HCT116 (cell line): ENCODE results near the gene BTBD3. TPM values are rescaled to one million over a fixed set of nuclear protein-coding genes. Genes with fewer than 3 reads are reported as not detected.

Experiments used
- ATAC-seq: fragments of 200-7000 bp; cut with Tn5 transposase; 2 replicates; pipeline ENCODE4 v1.9.1; 2020; ENCODE audit warnings: mild to moderate bottlenecking, moderate library complexity
- BruUV-seq: library from RNA; stranded (reverse); fragments of 400-500 nt; replicated peaks from 2 replicates; lab custom pipeline; 2021; lab: Mats Ljungman, UMichigan
- CTCF ChIA-PET: fragments of 300-600 bp; sonication (Branson Sonifier 250); formaldehyde crosslinking; loops from one replicate; lab custom pipeline; 2021; ENCODE audit warnings: antibody characterized with exemption; lab: Charles Lee
- POLR2A ChIA-PET: fragments of 300-600, 350-600 bp; sonication (Branson Sonifier 250); formaldehyde crosslinking; loops from one replicate; lab custom pipeline; 2021; ENCODE audit warnings: antibody characterized with exemption; lab: Charles Lee
- RAD21 ChIA-PET, 2 experiments: fragments of 300-600 bp; sonication (Branson Sonifier 250); formaldehyde crosslinking; loops; one replicate each; lab custom pipeline; 2023; ENCODE audit warnings: low total read pairs in 2 of 2; ENCODE audit not compliant: uncharacterized antibody in 2 of 2, unreplicated experiment in 2 of 2, low non-redundant PET in 1 of 2; lab: Charles Lee
- DNase-seq: peaks from one replicate; pipeline ENCODE4 v3.0.0-alpha.2; 2010; ENCODE audit warnings: low read depth, low spot score
- H2AFZ ChIP-seq: fragments of 200-600 bp; shearing (Covaris generic), sonication (generic); 2 replicates; pipeline ENCODE4 v1.6.1; 2017; ENCODE audit warnings: low read depth, mixed run types, mixed read lengths, antibody characterized with exemption, low read length; ENCODE audit not compliant: poor library complexity, severe bottlenecking
- H3K27ac ChIP-seq: 2 replicates; pipeline ENCODE4 v1.5.1; 2012; ENCODE audit warnings: low read depth, low read length
- H3K27me3 ChIP-seq: fragments of 200-600 bp; sonication (generic); 2 replicates; pipeline ENCODE4 v1.6.1; 2016; ENCODE audit warnings: mixed run types, low read length, mixed read lengths; ENCODE audit not compliant: insufficient read depth
- H3K36me3 ChIP-seq, 2 experiments: fragments of 200-500 bp in 1 of 2; fragments of 200-600 bp in 1 of 2; sonication (Bioruptor generic) in 1 of 2; sonication (generic) in 1 of 2; 2 replicates each; pipeline versions ENCODE4 v1.5.1 to v1.6.1; 2014 to 2016; ENCODE audit warnings: low read length in 2 of 2, inconsistent platforms in 1 of 2, mixed read lengths in 1 of 2, mixed run types in 1 of 2; ENCODE audit not compliant: insufficient read depth in 2 of 2, control insufficient read depth in 1 of 2
- H3K4me1 ChIP-seq, 2 experiments: fragments of 200-600 bp in 1 of 2; sonication (generic) in 1 of 2; 2 replicates each; pipeline versions ENCODE4 v1.5.1 to v1.6.1; 2012 to 2017; ENCODE audit warnings: low read length in 2 of 2, inconsistent platforms in 1 of 2, mild to moderate bottlenecking in 1 of 2, mixed read lengths in 1 of 2, mixed run types in 1 of 2, moderate library complexity in 1 of 2; ENCODE audit not compliant: insufficient read depth in 2 of 2, control insufficient read depth in 1 of 2
- H3K4me2 ChIP-seq: fragments of 200-600 bp; sonication (generic); 2 replicates; pipeline ENCODE4 v1.6.1; 2017; ENCODE audit warnings: mixed run types, low read length, mixed read lengths
- H3K4me3 ChIP-seq, 2 experiments: fragments of 200-600 bp in 1 of 2; sonication (generic) in 1 of 2; replicated peaks in 1 of 2; 2 replicates each; pipeline ENCODE4 v1.5.1; 2011 to 2016; ENCODE audit warnings: low read length in 2 of 2, control low read depth in 1 of 2, low read depth in 1 of 2, mild to moderate bottlenecking in 1 of 2, mixed read lengths in 1 of 2, mixed run types in 1 of 2
- H3K79me2 ChIP-seq: fragments of 200-600 bp; sonication (generic); 2 replicates; pipeline ENCODE4 v1.6.1; 2017; ENCODE audit warnings: mild to moderate bottlenecking, mixed run types, low read length, moderate library complexity, mixed read lengths; ENCODE audit not compliant: insufficient read depth
- H3K9ac ChIP-seq: fragments of 200-600 bp; sonication (generic); 2 replicates; pipeline ENCODE4 v1.6.1; 2016; ENCODE audit warnings: low read length, mixed read lengths
- H3K9me2 ChIP-seq: fragments of 200-600 bp; sonication (generic), shearing (Covaris generic); 2 replicates; pipeline ENCODE4 v1.6.1; 2017; ENCODE audit warnings: mixed run types, mild to moderate bottlenecking, moderate library complexity; ENCODE audit not compliant: insufficient read depth
- H3K9me3 ChIP-seq, 2 experiments: fragments of 200-500 bp in 1 of 2; fragments of 200-600 bp in 1 of 2; sonication (Bioruptor generic) in 1 of 2; sonication (generic) in 1 of 2; 2 replicates each; pipeline ENCODE4 v1.6.1; 2014 to 2017; ENCODE audit warnings: low read length in 2 of 2, mixed read lengths in 2 of 2, inconsistent platforms in 1 of 2, low read depth in 1 of 2, mild to moderate bottlenecking in 1 of 2, mixed run types in 1 of 2, moderate library complexity in 1 of 2; ENCODE audit not compliant: control insufficient read depth in 1 of 2, insufficient read depth in 1 of 2
- H4K20me1 ChIP-seq: fragments of 200-600 bp; sonication (generic), shearing (Covaris generic); 2 replicates; pipeline ENCODE4 v1.6.1; 2017; ENCODE audit warnings: mixed run types, mild to moderate bottlenecking, moderate library complexity; ENCODE audit not compliant: insufficient read depth
- CBX3 ChIP-seq: IDR thresholded peaks from 2 replicates; pipeline ENCODE4 v1.6.1; 2012; ENCODE audit warnings: low read depth
- ELF1 ChIP-seq: IDR thresholded peaks from 2 replicates; pipeline ENCODE4 v1.6.1; 2012; ENCODE audit warnings: low read depth, borderline replicate concordance
- intact Hi-C: fragments of 100-400 bp; cut with micrococcal nuclease; formaldehyde crosslinking; loops from 2 replicates; pipeline ENCODE4 v1.10.0; 2022
- total RNA-seq: library from RNA; stranded (reverse); gene quantifications from one replicate; pipeline ENCODE4 v1.2.1, GENCODE V29; 2021; ENCODE audit not compliant: unreplicated experiment
- TF ChIP-seq, protein P1 (sequence below), 3 experiments: fragments of 200-600 bp in 1 of 3; sonication (generic) in 1 of 3; IDR thresholded peaks in 2 of 3; conservative IDR thresholded peaks in 1 of 3; 2 replicates each; pipeline ENCODE4 v1.5.1; 2012 to 2017; ENCODE audit warnings: low read depth in 2 of 3, low read length in 2 of 3, antibody characterized with exemption in 1 of 3, borderline replicate concordance in 1 of 3, control low read depth in 1 of 3, mild to moderate bottlenecking in 1 of 3, mixed read lengths in 1 of 3, mixed run types in 1 of 3, moderate library complexity in 1 of 3; ENCODE audit not compliant: insufficient read depth in 1 of 3
- TF ChIP-seq, protein P2 (sequence below): IDR thresholded peaks from 2 replicates; pipeline ENCODE4 v1.6.1; 2011; ENCODE audit warnings: mild to moderate bottlenecking, low read length, moderate library complexity; ENCODE audit not compliant: insufficient replicate concordance; ENCODE audit errors: extremely low read depth

BTBD3 gene
- total RNA-seq, 1 experiment from 2014 or later, result 20.2 TPM

DNA sequence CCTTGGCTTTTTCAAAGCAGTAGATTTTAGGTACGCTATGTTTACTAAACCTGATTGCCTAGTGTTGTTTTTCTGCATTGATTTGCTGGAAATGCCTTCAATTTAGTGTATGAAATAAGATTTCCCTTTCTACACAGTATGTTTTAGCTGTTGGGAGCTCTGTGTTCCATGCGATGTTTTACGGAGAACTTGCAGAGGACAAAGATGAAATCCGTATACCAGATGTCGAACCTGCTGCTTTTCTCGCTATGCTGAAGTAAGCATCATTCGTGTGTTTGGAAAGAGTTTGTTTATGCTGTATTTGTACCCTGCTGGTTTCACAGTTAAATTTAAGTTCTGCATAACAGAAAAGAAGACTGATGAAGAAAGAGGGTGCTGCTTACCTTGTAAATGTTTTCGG is 1.9 kb downstream of the BTBD3 start:
- CTCF ChIA-PET, result no interaction called here
- H3K79me2 ChIP-seq, result peaks cover 10% of the 10 kb centered on the region
- RAD21 ChIA-PET, result no interaction called here
- H3K9ac ChIP-seq, result no peak overlapping the region
- no peak overlapping the region for H2AFZ ChIP-seq
- H3K4me2 ChIP-seq, result no peak overlapping the region
- no peaks in the 10 kb centered on the region for H3K27me3 ChIP-seq
- H3K4me3 ChIP-seq, result no peak overlapping the region
- H4K20me1 ChIP-seq, result no peaks in the 10 kb centered on the region
- no TSS peak for BruUV-seq
- ATAC-seq (no peak), DNase-seq (no peak)
- H3K36me3 ChIP-seq, result no peaks in the 10 kb centered on the region; a peak in 1 of 4 replicates
- TF ChIP-seq, protein P1, sequence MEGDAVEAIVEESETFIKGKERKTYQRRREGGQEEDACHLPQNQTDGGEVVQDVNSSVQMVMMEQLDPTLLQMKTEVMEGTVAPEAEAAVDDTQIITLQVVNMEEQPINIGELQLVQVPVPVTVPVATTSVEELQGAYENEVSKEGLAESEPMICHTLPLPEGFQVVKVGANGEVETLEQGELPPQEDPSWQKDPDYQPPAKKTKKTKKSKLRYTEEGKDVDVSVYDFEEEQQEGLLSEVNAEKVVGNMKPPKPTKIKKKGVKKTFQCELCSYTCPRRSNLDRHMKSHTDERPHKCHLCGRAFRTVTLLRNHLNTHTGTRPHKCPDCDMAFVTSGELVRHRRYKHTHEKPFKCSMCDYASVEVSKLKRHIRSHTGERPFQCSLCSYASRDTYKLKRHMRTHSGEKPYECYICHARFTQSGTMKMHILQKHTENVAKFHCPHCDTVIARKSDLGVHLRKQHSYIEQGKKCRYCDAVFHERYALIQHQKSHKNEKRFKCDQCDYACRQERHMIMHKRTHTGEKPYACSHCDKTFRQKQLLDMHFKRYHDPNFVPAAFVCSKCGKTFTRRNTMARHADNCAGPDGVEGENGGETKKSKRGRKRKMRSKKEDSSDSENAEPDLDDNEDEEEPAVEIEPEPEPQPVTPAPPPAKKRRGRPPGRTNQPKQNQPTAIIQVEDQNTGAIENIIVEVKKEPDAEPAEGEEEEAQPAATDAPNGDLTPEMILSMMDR (IDR thresholded peaks at IDR 0.05 in 2 of 3, conservative IDR thresholded peaks at IDR 0.05 in 1 of 3; ENCODE audit: borderline replicate concordance in 1 of 3, insufficient read depth in 1 of 3, low read depth in 2 of 3, low read length in 2 of 3), result no peak
- no peak for TF ChIP-seq CBX3
- intact Hi-C loops, result no loop called here
- POLR2A ChIA-PET, result no interaction called here
- H3K9me3 ChIP-seq, result no peaks in the 10 kb centered on the region
- no peaks in the 10 kb centered on the region for H3K9me2 ChIP-seq
- no peaks in the 10 kb centered on the region for H3K4me1 ChIP-seq
- no peak overlapping the region for H3K27ac ChIP-seq

DNA sequence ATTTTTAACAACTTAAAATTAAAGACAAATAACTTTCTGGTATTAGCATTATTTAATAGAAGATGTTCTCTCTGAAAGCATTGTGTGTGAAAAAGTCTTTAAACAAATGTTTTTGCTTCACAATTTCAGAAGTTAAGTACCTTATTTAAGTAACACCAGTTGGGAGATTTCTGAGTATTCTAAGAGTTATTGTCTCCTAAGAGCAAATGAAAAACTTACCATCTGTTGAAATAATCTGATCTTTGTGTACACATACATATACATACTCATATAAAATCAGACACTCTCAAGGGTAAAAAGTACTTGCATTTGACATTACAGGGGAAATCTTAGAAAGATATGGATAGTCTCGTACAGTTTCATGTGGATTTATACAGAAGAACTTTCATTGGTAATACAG is 2.4 kb downstream of the BTBD3 start:
- ChIA-PET RAD21 (no interaction called here), POLR2A (no interaction called here), CTCF (no interaction called here)
- Histone ChIP-seq H3K36me3 (no peaks in the 10 kb centered on the region; a peak in 1 of 4 replicates), H3K27me3 (no peaks in the 10 kb centered on the region), H2AFZ (no peak overlapping the region), H4K20me1 (no peaks in the 10 kb centered on the region), H3K4me3 (no peak overlapping the region), H3K9me2 (no peaks in the 10 kb centered on the region), H3K79me2 (peaks cover 5% of the 10 kb centered on the region; the same call in 1 of the 2 replicates), H3K4me1 (no peaks in the 10 kb centered on the region), H3K9me3 (no peaks in the 10 kb centered on the region), H3K4me2 (no peak overlapping the region), H3K9ac (no peak overlapping the region), H3K27ac (no peak overlapping the region)
- no TSS peak for BruUV-seq
- no peak for DNase-seq
- no peak for ATAC-seq
- TF ChIP-seq, protein P2, sequence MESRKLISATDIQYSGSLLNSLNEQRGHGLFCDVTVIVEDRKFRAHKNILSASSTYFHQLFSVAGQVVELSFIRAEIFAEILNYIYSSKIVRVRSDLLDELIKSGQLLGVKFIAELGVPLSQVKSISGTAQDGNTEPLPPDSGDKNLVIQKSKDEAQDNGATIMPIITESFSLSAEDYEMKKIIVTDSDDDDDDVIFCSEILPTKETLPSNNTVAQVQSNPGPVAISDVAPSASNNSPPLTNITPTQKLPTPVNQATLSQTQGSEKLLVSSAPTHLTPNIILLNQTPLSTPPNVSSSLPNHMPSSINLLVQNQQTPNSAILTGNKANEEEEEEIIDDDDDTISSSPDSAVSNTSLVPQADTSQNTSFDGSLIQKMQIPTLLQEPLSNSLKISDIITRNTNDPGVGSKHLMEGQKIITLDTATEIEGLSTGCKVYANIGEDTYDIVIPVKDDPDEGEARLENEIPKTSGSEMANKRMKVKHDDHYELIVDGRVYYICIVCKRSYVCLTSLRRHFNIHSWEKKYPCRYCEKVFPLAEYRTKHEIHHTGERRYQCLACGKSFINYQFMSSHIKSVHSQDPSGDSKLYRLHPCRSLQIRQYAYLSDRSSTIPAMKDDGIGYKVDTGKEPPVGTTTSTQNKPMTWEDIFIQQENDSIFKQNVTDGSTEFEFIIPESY, result no peak
- no peak for TF ChIP-seq ELF1
- intact Hi-C loops, result no loop called here
